LNCaP clone FGC (cell line): ENCODE results near the gene TFPI.

ENCODE experiments used
- DNase-seq: peaks from one replicate; pipeline ENCODE4 v3.0.0-alpha.2; 2011; ENCODE audit warnings: low read depth
- H3K4me3 ChIP-seq: 2 replicates; pipeline ENCODE4 v1.5.1; 2011; ENCODE audit warnings: mild to moderate bottlenecking, low read depth, low read length, control low read depth
- CTCF ChIP-seq: IDR thresholded peaks from 2 replicates; pipeline ENCODE4 v1.5.1; 2012; ENCODE audit warnings: mild to moderate bottlenecking; ENCODE audit not compliant: control insufficient read depth, insufficient read depth; ENCODE audit errors: extremely low read depth

TFPI gene

DNA sequence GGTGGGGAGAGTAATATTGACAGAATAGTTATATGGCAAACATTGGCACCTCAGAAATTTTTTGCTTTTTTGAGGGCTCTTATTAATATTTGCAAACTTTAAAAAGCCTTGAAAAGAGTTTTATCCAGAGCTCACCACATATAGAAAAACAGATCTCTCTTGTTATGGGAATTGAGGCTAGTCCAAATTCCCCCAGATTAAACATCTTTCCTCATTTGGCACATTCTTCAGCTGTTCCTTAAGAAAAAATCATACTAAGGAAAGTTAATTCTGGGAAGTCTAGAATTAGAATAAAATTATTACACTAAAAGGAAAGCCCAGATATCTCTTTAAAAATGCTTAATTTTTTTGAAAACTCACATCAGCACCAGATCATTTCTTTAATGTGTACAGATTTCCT, 5.6 kb downstream of the TFPI start:
- TF ChIP-seq CTCF = no peak
- H3K4me3 ChIP-seq = peak overlapping the region; percentile 29; the same call in 1 of the 2 replicates
- no peak for DNase-seq

- no peak for DNase-seq
- no peak overlapping the region for H3K4me3 ChIP-seq
Measured at GRCh38 chr2:187547353-187547979, 6.8 kb downstream of the TFPI start.

DNA sequence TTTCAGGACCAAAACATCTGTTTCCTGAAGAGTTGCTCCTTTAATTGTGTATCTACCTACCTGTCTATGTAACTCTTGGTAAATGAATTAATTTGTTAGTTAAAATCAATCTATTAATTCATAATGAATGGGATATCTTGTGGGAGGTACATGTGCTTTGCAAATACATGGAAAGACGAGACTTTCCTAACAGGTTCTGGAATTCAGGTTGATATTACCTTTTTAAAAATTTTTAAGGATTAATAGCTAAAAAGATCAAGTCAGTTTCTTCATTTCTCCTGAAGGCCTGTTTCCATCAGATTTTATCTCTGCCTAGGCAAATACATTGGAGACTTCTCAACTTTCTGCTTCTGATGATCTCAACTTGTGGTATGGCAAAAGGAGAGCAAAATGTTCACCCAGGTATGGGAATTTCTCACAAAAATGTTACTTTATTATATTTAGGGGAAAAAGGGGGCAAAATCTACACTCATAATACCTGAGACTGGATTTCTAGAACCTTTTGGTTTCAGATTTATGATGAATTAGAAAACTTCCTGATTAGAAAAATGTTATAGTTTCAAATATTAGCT, 7.4 kb downstream of the TFPI start:
- TF ChIP-seq CTCF = no peak
- no peak for DNase-seq
- no peak overlapping the region for H3K4me3 ChIP-seq

More at GRCh38 chr2:187547353-187547979, 6.8 kb downstream of the TFPI start:
- TF ChIP-seq CTCF = no peak

- no peak for DNase-seq
- no peak overlapping the region for H3K4me3 ChIP-seq
- no peak for TF ChIP-seq CTCF
Measured at GRCh38 chr2:187545238-187545751, 8.9 kb downstream of the TFPI start.

DNA sequence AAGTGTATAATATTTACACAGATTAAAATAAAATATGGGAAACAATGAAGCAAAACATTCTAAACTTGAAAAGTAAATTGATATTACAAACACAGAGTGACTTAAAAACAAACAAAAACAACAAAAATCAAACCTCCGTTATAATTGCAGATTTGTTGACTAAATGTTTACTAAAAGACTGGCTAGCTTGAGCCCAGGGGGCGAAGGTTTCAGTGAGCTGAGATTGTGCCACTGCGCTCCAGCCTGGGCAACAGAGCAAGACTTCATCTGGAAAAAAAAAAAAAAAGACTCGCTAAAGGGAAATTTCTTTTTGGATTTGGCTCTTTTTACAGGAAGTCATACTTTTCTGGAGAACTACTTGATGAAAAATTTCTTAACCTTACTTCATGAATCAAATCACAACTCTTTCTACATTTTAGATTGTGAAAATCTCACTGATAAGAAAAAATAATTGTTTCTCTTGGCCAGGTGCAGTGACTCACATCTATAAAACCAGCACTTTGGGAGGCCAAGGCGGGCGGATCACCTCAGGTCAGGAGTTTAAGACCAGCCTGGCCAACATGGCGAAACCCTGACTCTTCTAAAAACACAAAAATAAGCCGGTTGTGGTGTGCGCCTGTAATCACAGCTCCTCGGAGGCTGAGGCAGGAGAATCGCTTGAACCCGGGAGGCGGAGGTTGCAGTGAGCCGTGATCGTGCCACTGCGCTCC, 9.7 kb downstream of the TFPI start:
- no peak overlapping the region for H3K4me3 ChIP-seq
- DNase-seq = no peak
- no peak for TF ChIP-seq CTCF

DNA sequence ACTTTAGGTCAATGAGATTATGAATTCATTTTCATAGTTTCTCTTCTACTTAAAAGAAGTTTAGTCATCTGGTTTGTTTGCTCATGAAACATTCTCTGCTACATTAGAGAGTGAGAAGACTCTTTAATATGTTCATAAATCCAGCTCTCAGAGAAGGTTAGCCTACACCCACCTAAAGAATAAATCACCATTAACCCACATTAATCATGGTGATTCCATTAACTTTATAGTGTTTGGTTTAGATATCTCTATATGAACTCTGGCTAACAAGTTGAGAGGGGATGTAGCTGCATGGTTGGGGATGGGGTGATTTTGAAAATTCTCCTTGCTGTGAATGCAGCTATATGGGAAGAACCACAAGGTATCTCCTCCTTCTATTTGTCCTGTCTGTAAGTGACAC, 10.7 kb downstream of the TFPI start:
- no peak for TF ChIP-seq CTCF
- no peak overlapping the region for H3K4me3 ChIP-seq
- DNase-seq = no peak
